Smooth muscle cell (in vitro differentiated cells): ENCODE measurements around the gene NIPA2. TPM values are rescaled to one million over a fixed set of nuclear protein-coding genes. Genes with fewer than 3 reads are reported as not detected.
A peak's percentile ranks its signal among the peaks of the same experiment; 100 is the strongest.

Source experiments
- DNase-seq: peaks from one replicate; lab custom pipeline; 2025; ENCODE audit not compliant: unreplicated experiment; lab: John Stamatoyannopoulos, UW
- H2AFZ ChIP-seq: fragments of 200-600 bp; sonication (generic); 2 replicates; pipeline ENCODE4 v1.6.0; 2016; ENCODE audit warnings: antibody characterized with exemption, low read depth, mild to moderate bottlenecking
- H3F3A ChIP-seq: fragments of 200-600 bp; sonication (generic); 2 replicates; pipeline ENCODE4 v1.6.0; 2017; ENCODE audit warnings: antibody characterized with exemption, low read depth
- H3K27ac ChIP-seq: fragments of 200-600 bp; sonication (generic); 2 replicates; pipeline ENCODE4 v1.5.1; 2016; ENCODE audit warnings: low read depth, mild to moderate bottlenecking
- H3K27me3 ChIP-seq: fragments of 200-600 bp; sonication (generic); 2 replicates; pipeline ENCODE4 v1.6.1; 2016; ENCODE audit warnings: low read depth, mild to moderate bottlenecking
- H3K36me3 ChIP-seq: fragments of 200-600 bp; sonication (generic); 2 replicates; pipeline ENCODE4 v1.5.1; 2016; ENCODE audit warnings: low read depth
- H3K4me1 ChIP-seq: fragments of 200-600 bp; sonication (generic); 2 replicates; pipeline ENCODE4 v1.5.1; 2016; ENCODE audit warnings: low read depth
- H3K4me2 ChIP-seq: fragments of 200-600 bp; sonication (generic); 2 replicates; pipeline ENCODE4 v1.6.0; 2016; ENCODE audit warnings: mild to moderate bottlenecking
- H3K4me3 ChIP-seq: fragments of 200-600 bp; sonication (generic); 2 replicates; pipeline ENCODE4 v1.5.1; 2016; ENCODE audit warnings: mild to moderate bottlenecking
- H3K79me2 ChIP-seq: fragments of 200-600 bp; sonication (generic); 2 replicates; pipeline ENCODE4 v1.6.0; 2016; ENCODE audit warnings: low read depth, mild to moderate bottlenecking
- H3K9ac ChIP-seq: fragments of 200-600 bp; sonication (generic); 2 replicates; pipeline ENCODE4 v1.6.0; 2016; ENCODE audit warnings: low read depth
- H3K9me3 ChIP-seq: fragments of 200-600 bp; sonication (generic); replicated peaks from 2 replicates; pipeline ENCODE4 v1.5.1; 2016; ENCODE audit warnings: low read depth
- H4K20me1 ChIP-seq: fragments of 200-600 bp; sonication (generic); 2 replicates; pipeline ENCODE4 v1.6.0; 2016; ENCODE audit warnings: low read depth
- WGBS: methylation state at CpG from one replicate; pipeline ENCODE4 v1.1.7; 2016; ENCODE audit warnings: low lambda C conversion rate; 5-methylcytosine and 5-hydroxymethylcytosine counted together
- polyA plus RNA-seq: library from polyadenylated mRNA; unstranded; fragments of >200 nt; fragmentation: Nextera tagmentation; extraction: Ambion mirVana; gene quantifications from 2 replicates; pipeline ENCODE4 v1.2.1, GENCODE V29; 2016
- total RNA-seq: library from RNA; depleted of rRNA; stranded (reverse); fragments of >200 nt; gene quantifications from 2 replicates; pipeline ENCODE4 v1.2.3, GENCODE V29; 2014
- TF ChIP-seq, protein P1 (sequence below): fragments of 200-600 bp; sonication (generic); IDR thresholded peaks from 2 replicates; pipeline ENCODE4 v1.5.1; 2017; ENCODE audit warnings: borderline replicate concordance, mild to moderate bottlenecking, antibody characterized with exemption; ENCODE audit not compliant: insufficient read depth, poor library complexity, severe bottlenecking

NIPA2 gene
- total and polyA plus RNA-seq, 2 experiments from 2014 or later, result 44.7 to 70.5 TPM

GRCh38 chr15:22895465-22896190, 57.2 kb downstream of the NIPA2 start:
- H3K79me2 ChIP-seq, result no peaks in the 10 kb centered on the region
- H3K4me2 ChIP-seq, result no peak overlapping the region
- H3K36me3 ChIP-seq, result no peaks in the 10 kb centered on the region
- no peaks in the 10 kb centered on the region for H3K27me3 ChIP-seq
- TF ChIP-seq, protein P1, sequence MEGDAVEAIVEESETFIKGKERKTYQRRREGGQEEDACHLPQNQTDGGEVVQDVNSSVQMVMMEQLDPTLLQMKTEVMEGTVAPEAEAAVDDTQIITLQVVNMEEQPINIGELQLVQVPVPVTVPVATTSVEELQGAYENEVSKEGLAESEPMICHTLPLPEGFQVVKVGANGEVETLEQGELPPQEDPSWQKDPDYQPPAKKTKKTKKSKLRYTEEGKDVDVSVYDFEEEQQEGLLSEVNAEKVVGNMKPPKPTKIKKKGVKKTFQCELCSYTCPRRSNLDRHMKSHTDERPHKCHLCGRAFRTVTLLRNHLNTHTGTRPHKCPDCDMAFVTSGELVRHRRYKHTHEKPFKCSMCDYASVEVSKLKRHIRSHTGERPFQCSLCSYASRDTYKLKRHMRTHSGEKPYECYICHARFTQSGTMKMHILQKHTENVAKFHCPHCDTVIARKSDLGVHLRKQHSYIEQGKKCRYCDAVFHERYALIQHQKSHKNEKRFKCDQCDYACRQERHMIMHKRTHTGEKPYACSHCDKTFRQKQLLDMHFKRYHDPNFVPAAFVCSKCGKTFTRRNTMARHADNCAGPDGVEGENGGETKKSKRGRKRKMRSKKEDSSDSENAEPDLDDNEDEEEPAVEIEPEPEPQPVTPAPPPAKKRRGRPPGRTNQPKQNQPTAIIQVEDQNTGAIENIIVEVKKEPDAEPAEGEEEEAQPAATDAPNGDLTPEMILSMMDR, result no peak
- no peaks in the 10 kb centered on the region for H3K9me3 ChIP-seq
- no peak overlapping the region for H3K9ac ChIP-seq
- H3K27ac ChIP-seq, result peak overlapping the region; percentile 71
- no peak overlapping the region for H2AFZ ChIP-seq
- no peak overlapping the region for H3K4me3 ChIP-seq
- no peaks in the 10 kb centered on the region for H3K4me1 ChIP-seq
- no peak for DNase-seq
- no peaks in the 10 kb centered on the region for H4K20me1 ChIP-seq
- WGBS, result 77% methylated on average over 10 of the region's 10 CpGs
- no peaks in the 10 kb centered on the region for H3F3A ChIP-seq

- WGBS, result 98% methylated on average over 11 of the region's 11 CpGs
- TF ChIP-seq, protein P1, result no peak
- no peaks in the 10 kb centered on the region for H3K27me3 ChIP-seq
- no peak overlapping the region for H3K27ac ChIP-seq
- no peak overlapping the region for H3K9ac ChIP-seq
- H2AFZ ChIP-seq, result no peak overlapping the region
- no peaks in the 10 kb centered on the region for H3K79me2 ChIP-seq
- no peak for DNase-seq
- no peaks in the 10 kb centered on the region for H3K9me3 ChIP-seq
- no peak overlapping the region for H3K4me2 ChIP-seq
- H3K36me3 ChIP-seq, result no peaks in the 10 kb centered on the region
- H3F3A ChIP-seq, result no peaks in the 10 kb centered on the region
- no peaks in the 10 kb centered on the region for H3K4me1 ChIP-seq
- no peak overlapping the region for H3K4me3 ChIP-seq
- no peaks in the 10 kb centered on the region for H4K20me1 ChIP-seq
Observed at GRCh38 chr15:22902046-22902445, 63.6 kb downstream of the NIPA2 start.

GRCh38 chr15:22902578-22902977, 64.1 kb downstream of the NIPA2 start:
- no peak overlapping the region for H3K27ac ChIP-seq
- no peak for DNase-seq
- H3K27me3 ChIP-seq, result no peaks in the 10 kb centered on the region
- no peak overlapping the region for H3K4me2 ChIP-seq
- no peaks in the 10 kb centered on the region for H3K36me3 ChIP-seq
- no peak overlapping the region for H3K9ac ChIP-seq
- TF ChIP-seq, protein P1, result no peak
- H3K79me2 ChIP-seq, result no peaks in the 10 kb centered on the region
- 89% methylated on average over 12 of the region's 12 CpGs for WGBS
- no peaks in the 10 kb centered on the region for H4K20me1 ChIP-seq
- H3K9me3 ChIP-seq, result no peaks in the 10 kb centered on the region
- H3K4me1 ChIP-seq, result no peaks in the 10 kb centered on the region
- H2AFZ ChIP-seq, result no peak overlapping the region
- no peaks in the 10 kb centered on the region for H3F3A ChIP-seq
- H3K4me3 ChIP-seq, result no peak overlapping the region

GRCh38 chr15:22902981-22903380, 64.5 kb downstream of the NIPA2 start:
- no peaks in the 10 kb centered on the region for H3K27me3 ChIP-seq
- no peaks in the 10 kb centered on the region for H3K4me1 ChIP-seq
- no peak overlapping the region for H3K27ac ChIP-seq
- no peaks in the 10 kb centered on the region for H3F3A ChIP-seq
- no peak overlapping the region for H3K9ac ChIP-seq
- H3K79me2 ChIP-seq, result no peaks in the 10 kb centered on the region
- no peaks in the 10 kb centered on the region for H4K20me1 ChIP-seq
- no peak for DNase-seq
- no peaks in the 10 kb centered on the region for H3K9me3 ChIP-seq
- TF ChIP-seq, protein P1, result no peak
- H3K4me3 ChIP-seq, result no peak overlapping the region
- no peaks in the 10 kb centered on the region for H3K36me3 ChIP-seq
- WGBS, result 92% methylated on average over 11 of the region's 11 CpGs
- no peak overlapping the region for H2AFZ ChIP-seq
- no peak overlapping the region for H3K4me2 ChIP-seq
